Spleen (tissue), 7 donors: ENCODE results near the gene SLC22A23.

Experiments used
- CTCF ChIP-seq, 11 experiments: fragments of 200-600 bp in 7 of 11; fragments of 450-650 bp in 4 of 11; sonication (generic) in 4 of 11; IDR thresholded peaks in 8 of 11; conservative IDR thresholded peaks in 3 of 11; 1 replicate in 7 of 11; 2 replicates in 4 of 11; pipeline versions ENCODE4 v1.4.0 to v1.8.0; 2016 to 2021; ENCODE audit warnings: antibody characterized with exemption in 11 of 11, inconsistent platforms in 4 of 11, mild to moderate bottlenecking in 1 of 11
- POLR2A ChIP-seq, 3 donors: fragments of 450-650 bp; IDR thresholded peaks; one replicate each; pipeline ENCODE4 v1.5.1; 2017; ENCODE audit warnings: antibody characterized with exemption in 3 of 3, mild to moderate bottlenecking in 1 of 3
- POLR2AphosphoS5 ChIP-seq, 3 donors: sonication (generic); formaldehyde crosslinking; IDR thresholded peaks; one replicate each; pipeline ENCODE4 v1.5.1; 2017; ENCODE audit warnings: antibody characterized with exemption in 3 of 3
- donor health status: DM: no; HTN: no; CAD: no; lungs with moderate emphysema.
- donor health status: DM: no; HTN: no; CAD: no.
- donor health status: DM: no; HTN: no; CAD: no.

- no peak for TF ChIP-seq POLR2A (IDR thresholded peaks at IDR 0.05)
- no peak for TF ChIP-seq CTCF (IDR thresholded peaks at IDR 0.05 in 8 of 11, conservative IDR thresholded peaks at IDR 0.05 in 3 of 11)
- no peak for TF ChIP-seq POLR2AphosphoS5 (IDR thresholded peaks at IDR 0.05)
Measured at GRCh38 chr6:3348821-3349220, 108.0 kb downstream of the SLC22A23 start.
